GM21723 (cell line): ENCODE results near the gene PTPRT.

ENCODE experiments used
- ATAC-seq: cut with Tn5 transposase; IDR thresholded peaks from one replicate; pipeline ENCODE4 v1.9.1; 2021; ENCODE audit warnings: mild to moderate bottlenecking, moderate library complexity; ENCODE audit not compliant: unreplicated experiment

The PTPRT gene

DNA sequence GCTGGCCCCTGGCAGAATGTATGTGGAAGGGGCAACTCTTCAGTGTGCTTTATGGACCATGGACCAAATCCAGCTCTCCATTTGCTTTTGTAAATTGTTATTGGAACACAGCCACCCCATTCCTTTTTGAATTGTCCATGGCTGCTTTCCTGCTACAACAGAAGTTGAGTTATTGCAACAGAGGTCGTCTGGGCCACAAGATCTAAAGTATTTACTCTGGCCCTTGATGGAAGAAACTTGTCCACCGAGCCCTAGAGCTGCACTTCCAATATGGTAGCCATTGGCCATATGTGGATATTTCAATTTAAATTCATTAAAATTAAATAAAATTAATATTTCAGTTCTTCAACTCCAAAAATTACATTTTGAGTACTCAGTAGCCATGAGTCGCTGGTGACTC lies 543.5 kb downstream of the PTPRT start:
- ATAC-seq: no peak

- ATAC-seq: no peak
These were observed 547.8 kb downstream of the PTPRT start for GRCh38 chr20:42641886-42642285.

GRCh38 chr20:42639140-42639539 lies 550.6 kb downstream of the PTPRT start:
- no peak for ATAC-seq

DNA sequence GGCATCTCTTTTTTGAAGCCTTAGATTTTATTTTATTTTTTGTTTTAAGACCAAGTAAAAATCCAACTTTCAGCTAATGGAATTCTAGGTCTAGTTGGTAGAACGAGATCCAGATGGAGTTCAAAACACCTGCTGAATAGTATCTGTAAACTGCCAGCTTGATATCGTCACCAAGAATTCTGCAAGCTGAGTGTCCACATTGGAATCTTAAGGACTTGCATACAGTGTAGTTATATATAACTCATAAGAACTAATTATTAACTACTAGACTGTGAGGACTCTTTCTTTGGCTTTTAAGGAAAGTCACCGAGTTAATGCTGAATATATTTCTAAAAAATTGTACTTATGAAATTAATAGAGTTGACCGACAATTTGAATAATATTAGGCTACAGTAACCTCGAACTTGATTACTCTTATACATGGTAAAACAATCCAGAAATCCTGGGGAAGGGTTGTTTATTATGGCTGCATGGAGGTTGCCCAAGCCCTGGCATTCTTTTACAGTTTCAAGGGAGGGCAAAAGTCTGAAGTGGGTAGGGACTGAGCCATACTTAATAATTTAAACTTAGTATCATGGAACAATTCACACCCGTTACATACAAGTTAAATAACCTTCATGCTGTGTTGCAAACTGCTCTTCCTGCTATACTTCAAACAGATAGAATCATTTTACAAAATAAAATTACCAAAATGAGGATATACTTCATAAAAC lies 553.9 kb downstream of the PTPRT start:
- ATAC-seq: no peak

GRCh38 chr20:42634156-42634555 lies 555.5 kb downstream of the PTPRT start:
- no peak for ATAC-seq

- ATAC-seq: no peak
These were observed 561.0 kb downstream of the PTPRT start for GRCh38 chr20:42628683-42629082.

- no peak for ATAC-seq
These were observed 576.6 kb downstream of the PTPRT start for GRCh38 chr20:42613076-42613475.

DNA sequence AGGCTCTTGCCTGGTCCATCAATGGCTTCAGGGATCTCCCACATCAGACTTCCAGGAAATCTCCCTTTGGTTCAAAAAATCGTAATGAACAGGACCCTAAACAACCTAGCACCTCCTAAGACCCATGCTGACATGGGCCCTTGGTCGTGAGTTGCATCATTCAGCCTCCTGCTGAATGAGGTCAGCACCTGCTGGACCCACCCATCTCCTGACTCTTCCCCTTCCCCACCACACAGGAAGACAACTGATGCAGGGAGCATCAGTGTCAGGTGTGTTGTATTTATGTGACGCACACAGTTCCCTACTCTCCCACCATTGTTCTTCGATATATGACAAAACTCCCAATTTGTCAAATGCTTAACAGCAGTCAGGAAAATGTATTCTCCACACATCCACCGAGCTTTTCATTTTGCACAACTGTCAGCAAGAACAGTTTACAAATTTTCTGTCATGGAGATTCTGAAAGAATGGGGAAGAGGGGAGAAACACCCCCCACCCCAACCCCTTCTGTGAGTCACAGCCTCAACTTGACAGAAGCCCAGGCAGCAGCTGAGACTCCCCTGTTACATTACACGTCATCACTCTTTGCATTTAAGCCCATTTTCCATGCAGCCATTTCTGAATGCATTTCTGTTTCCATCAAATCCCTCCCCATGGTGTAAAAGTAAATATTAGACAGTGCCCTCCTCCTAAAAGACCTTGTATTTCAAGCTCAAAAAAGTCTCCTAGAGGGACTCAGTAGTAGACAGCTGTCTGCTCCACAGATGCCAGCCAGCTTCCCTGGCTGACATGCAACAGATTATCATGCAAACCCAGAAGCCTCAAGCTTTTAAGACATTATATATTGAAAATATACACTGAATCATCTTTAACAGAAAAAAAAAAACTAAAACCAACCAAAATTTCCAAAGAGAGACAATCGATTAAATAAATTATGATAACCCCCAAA lies 577.5 kb downstream of the PTPRT start:
- no peak for ATAC-seq

DNA sequence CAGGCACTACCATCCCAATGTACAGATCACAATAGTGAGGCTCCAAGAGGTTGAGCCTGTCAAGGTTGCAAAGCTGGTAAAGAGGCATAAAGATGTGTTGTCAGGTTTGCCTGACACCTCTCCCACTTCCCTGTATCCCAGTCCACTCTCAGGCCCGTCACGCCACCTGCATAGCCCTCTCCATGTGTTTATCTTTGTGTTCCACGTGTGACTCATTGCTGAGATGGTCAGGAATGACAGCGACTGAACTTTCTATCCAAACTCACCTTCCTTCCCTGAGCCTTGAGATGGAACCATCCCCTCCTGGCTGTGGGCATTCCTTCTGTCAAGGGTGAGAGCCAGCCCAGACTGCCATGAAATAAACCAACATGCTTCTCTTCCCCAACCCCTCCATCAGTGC lies 578.3 kb downstream of the PTPRT start:
- ATAC-seq: no peak

DNA sequence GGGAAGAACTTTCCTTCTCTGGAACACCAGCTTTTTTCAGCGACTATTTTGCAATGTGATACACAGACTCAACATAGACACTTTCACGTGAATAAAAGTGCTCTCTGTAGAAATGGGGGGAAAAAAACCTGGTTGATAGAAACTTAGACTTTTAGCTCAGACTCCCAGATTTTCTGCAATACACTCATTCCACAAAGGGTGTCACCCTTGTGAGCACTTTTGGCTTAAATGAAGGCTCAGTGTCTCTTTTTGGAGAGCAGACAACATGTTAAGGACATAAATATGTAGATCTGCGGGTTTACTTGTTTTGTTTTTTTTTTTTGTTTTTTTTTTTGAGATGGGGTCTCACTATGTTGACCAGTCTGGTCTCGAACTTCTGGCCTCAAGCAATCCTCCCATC lies 579.6 kb downstream of the PTPRT start:
- ATAC-seq: no peak

GRCh38 chr20:42609618-42610017 lies 580.1 kb downstream of the PTPRT start:
- ATAC-seq: no peak

DNA sequence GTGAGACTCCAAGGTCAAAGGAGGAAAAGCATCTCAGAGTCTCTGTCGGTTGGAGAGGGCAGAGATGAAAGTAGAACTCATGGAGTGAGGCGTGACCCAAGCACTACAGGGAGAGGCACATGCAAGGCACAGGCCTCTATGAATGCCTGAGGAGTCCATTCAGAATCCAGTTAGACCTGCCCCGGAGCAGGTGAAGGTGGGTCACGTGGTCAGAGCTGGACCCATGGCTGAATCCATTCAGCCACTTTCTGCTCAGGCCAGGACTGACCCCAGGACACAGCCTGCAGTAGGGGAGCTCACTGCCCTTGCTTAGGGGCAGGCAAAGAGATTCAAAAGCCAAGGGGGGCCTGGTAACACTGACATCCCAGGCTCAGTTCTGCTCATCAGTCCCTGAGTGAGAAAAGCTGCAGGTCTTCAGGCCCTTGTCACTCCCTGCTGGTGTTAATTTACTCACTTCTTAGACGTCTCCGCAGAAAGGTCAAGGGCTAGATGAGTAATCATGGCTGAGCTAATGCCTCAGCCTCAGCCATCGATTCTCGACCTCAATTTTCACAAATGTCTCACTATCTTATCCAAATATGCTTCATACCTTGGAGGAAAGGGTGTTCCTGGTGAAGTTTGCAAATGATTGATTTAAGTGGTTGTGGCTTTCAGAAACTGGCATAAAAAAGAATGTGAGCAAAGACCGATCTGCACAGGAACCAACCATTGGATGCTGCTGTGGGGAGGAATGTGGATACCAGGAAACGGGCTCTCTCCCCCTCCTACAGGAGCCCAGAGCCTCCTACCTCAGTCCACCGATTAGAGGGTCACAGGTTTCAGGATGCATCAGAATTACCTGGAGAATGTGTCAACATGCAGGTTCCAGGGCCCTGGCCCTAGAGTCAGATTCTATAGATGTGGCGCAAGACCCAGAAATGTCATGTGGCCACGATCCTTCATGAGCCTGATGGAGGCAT lies 584.4 kb downstream of the PTPRT start:
- no peak for ATAC-seq

DNA sequence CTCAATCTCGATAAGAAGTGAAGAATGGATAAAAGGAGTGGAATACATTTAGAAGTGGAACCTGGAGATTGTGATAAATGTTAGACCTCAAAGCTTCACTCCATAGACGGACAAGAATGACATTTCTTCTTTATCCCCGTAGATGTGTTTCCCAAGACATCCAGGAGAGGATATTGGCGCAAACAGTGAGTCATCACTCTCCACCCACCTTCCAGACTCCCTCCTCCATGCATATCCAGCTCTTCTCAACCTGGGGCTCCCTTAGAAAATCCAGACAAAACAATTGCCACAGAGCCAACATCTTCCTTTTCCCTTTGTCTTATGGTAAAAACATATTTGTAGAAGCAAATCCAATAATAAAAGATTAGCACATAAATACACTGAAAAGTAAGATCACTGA lies 586.1 kb downstream of the PTPRT start:
- no peak for ATAC-seq

DNA sequence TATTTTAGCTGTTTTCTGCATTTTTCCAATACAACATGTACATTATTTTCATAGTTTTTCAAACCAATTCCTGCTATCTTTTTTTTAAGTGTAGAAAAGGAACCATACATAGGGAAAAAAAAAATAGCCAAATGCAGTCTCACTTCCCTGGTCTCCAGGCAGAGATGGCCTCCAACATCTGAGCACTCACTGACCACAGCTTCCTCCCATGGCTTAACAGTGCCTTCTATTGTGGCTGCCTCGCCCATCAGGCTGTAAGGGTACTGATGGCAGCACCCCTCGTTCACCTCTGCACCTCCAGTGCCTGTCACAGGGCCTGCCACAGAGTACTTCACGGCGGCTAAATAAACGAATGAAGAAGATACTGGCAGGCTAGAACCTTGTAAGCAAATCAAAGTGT lies 591.1 kb downstream of the PTPRT start:
- no peak for ATAC-seq

DNA sequence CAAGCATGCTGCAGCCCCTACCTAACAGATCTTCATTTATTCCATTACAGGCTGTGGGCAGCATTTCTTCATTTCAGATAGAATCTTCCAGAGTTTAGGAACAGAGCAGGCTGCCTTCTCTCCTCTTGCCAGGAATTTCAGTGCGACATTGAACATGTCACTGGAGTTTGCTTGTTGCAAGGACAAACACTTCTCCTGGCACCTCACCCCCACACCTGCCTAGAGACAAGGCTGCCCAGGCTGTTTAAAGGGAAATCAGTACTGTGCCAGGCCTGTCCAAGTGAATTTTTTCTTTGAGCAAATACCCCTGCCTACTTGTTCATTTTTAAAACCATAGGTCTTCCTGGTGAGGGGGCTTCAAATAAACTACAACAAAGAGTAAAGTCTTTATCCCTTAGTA lies 594.1 kb downstream of the PTPRT start:
- ATAC-seq: no peak

DNA sequence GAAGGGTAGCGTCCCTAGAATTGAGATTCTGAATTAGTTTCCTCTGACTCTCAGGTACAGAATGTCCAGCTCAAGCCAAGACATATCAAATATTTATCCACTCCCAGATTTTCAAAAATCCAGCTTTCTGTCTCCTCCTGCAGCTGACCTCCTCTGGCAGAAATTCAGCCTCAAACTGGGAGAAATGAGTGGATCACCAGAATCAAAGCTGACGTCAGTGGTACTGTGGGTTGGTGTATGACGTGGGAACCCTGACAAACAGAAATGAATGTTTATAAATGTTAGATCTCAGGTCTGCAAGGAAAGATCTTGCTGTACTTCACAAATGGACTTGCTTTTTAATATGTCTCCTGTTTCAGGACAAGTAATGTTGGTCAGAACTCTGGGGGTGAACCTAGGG lies 595.0 kb downstream of the PTPRT start:
- ATAC-seq: no peak

DNA sequence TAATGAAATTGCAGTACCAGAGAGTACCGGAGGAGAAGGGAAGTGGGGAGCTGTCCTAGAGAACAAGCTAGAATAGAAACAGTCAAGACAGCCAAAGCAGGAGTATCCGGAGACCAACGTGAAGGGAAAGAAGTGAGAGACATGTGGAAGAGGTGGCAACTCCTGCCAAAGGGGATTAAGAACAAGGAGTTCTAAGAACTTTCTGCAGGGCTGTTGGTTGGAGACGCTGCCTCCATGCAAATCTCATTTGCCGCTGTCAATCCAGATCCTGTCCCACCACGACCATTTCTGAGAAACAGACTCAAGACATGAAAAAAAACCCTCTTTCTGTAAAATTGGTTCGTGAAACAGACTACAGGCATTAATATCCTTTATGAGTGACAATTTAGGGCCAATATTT lies 595.7 kb downstream of the PTPRT start:
- no peak for ATAC-seq

DNA sequence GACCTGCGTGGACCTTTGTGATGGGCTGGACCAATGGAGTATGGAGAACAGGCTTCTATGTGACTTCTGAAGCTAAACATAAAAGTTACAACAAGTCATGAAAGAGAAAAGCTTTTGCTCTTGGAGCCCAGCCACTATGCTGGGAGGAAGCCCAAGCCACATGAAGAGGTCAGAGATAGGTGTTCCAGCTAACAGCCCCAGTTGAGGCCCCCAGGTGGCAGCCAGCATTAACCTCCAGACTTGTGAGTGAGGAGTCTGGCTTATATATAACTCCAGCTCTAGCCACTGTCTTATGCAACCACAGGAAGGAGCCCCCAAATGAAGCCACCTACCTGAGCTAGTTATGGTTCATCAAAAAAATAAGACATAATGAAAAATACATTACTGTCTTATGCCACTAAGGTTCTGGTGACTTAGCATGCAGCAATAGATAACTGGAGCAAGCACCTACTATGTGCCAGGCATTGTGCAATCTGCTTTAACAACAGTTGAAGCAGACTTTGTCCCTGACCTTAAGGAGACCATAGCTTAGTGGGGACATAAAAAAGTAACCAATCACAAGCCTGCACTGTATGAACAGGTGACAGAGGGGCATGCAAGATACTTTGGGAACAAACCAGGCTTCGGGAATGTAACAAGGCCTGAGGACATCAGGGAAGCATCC lies 599.6 kb downstream of the PTPRT start:
- ATAC-seq: no peak

GRCh38 chr20:42588847-42589246 lies 600.9 kb downstream of the PTPRT start:
- no peak for ATAC-seq

- ATAC-seq: no peak
These were observed 602.3 kb downstream of the PTPRT start for GRCh38 chr20:42587427-42587826.

GRCh38 chr20:42581311-42581710 lies 608.4 kb downstream of the PTPRT start:
- ATAC-seq: no peak
